ENCODE measurements around the gene SETD5.

DNA sequence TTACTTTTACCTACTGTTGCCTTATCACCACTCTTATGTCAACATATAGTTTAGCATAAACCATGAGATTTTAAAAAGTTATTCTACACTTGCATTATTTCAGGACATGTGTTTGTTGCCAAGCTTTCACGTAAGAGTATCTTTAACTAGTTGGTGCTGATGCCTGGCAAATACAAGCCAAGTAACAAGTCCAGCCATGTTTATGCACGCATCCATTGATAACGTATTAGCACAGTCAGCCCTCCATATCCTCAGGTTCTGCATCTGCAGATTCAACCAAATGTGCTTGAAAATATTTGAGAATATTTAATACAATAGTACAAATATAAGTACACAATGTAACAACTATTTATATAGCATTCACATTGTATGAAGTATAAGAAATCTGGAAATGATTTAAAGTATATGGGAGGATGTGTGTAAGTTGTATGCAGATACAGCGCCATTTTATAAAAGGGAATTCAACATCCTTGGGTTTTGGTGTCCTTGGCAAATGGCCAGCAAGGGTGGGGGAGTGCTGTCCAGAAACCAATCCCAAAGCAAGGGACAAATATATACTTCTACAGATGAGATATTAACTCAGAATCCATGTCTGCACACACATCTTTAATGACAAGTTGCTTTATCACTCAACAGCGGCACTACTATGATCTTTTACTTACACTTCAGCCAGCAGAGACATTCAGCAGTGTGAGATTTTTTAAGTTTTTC, 8.7 kb upstream of the SETD5 start:
- TF ChIP-seq POLR2AphosphoS5 (IDR thresholded peaks at IDR 0.05; ENCODE audit: low read depth) (no peak), NANOG (IDR thresholded peaks at IDR 0.05; ENCODE audit: borderline replicate concordance) (no peak)

Measured in GM23338 (cell line).